Upper lobe of left lung (tissue), 6 donors: Measurements from ENCODE around the gene GULP1. TPM values are rescaled to one million over a fixed set of nuclear protein-coding genes. Genes with fewer than 3 reads are reported as not detected.

ENCODE experiments used
- ATAC-seq, 2 donors: fragments of 200-7000 bp; cut with Tn5 transposase; one replicate each; pipeline ENCODE4 v1.9.1; 2022; ENCODE audit warnings: mild to moderate bottlenecking in 2 of 2, moderate library complexity in 2 of 2; ENCODE audit not compliant: low FRiP score in 2 of 2
- DNase-seq, 2 donors: peaks; one replicate each; pipeline ENCODE4 v3.0.0-alpha.2; 2019 to 2020
- H3K27ac ChIP-seq, 4 donors: fragments of 200-600 bp; sonication (generic); one replicate each; pipeline ENCODE4 v1.5.1; 2016 to 2019
- H3K27me3 ChIP-seq, 4 donors: fragments of 200-600 bp; sonication (generic); one replicate each; pipeline ENCODE4 v1.5.1; 2017 to 2019
- H3K36me3 ChIP-seq, 4 donors: fragments of 200-600 bp; sonication (generic); one replicate each; pipeline ENCODE4 v1.5.1; 2016 to 2019
- H3K4me1 ChIP-seq, 4 donors: fragments of 200-600 bp; sonication (generic); one replicate each; pipeline ENCODE4 v1.5.1; 2018 to 2019
- H3K4me3 ChIP-seq, 4 donors: fragments of 200-600 bp; sonication (generic); one replicate each; pipeline ENCODE4 v1.5.1; 2017 to 2019; ENCODE audit warnings: mild to moderate bottlenecking in 2 of 4, moderate library complexity in 1 of 4
- H3K9me3 ChIP-seq, 4 donors: fragments of 200-600 bp; sonication (generic); one replicate each; pipeline ENCODE4 v1.5.1; 2018 to 2019
- EP300 ChIP-seq, 4 donors: sonication (generic); formaldehyde crosslinking; IDR thresholded peaks; one replicate each; pipeline ENCODE4 v1.5.1; 2017; ENCODE audit warnings: antibody characterized with exemption in 4 of 4, control low read depth in 2 of 4
- POLR2A ChIP-seq, 4 donors: fragments of 450-650 bp; IDR thresholded peaks; one replicate each; pipeline ENCODE4 v1.5.1; 2016 to 2017; ENCODE audit warnings: antibody characterized with exemption in 4 of 4, mild to moderate bottlenecking in 2 of 4
- POLR2AphosphoS5 ChIP-seq, 2 donors: sonication (generic); formaldehyde crosslinking; IDR thresholded peaks; one replicate each; pipeline ENCODE4 v1.5.1; 2017; ENCODE audit warnings: antibody characterized with exemption in 2 of 2
- WGBS, 2 donors: methylation state at CpG; one replicate each; pipeline ENCODE4 v1.1.5; 2017 to 2018; 5-methylcytosine and 5-hydroxymethylcytosine counted together
- total RNA-seq, 6 donors: library from RNA; depleted of rRNA in 4 of 6; stranded (reverse); fragments of >200 nt in 4 of 6; gene quantifications; one replicate each; pipeline versions ENCODE4 v1.1.0 to v1.2.1, GENCODE V29; 2016 to 2021
- TF ChIP-seq, protein P1 (sequence below), 6 experiments: fragments of 450-650 bp in 4 of 6; fragments of 200-600 bp in 2 of 6; sonication (generic) in 2 of 6; IDR thresholded peaks; one replicate each; pipeline ENCODE4 v1.5.1; 2016 to 2019; ENCODE audit warnings: antibody characterized with exemption in 6 of 6
- donor health status: DM: no; HTN: no; CAD: no; lungs with moderate emphysema.
- donor health status: DM: no; HTN: yes; CAD: no; lungs with severe emphysema.

The GULP1 gene
- total RNA-seq, 6 donors from 2014 or later, result 12.5 to 71.2 (median 32.7) TPM

DNA sequence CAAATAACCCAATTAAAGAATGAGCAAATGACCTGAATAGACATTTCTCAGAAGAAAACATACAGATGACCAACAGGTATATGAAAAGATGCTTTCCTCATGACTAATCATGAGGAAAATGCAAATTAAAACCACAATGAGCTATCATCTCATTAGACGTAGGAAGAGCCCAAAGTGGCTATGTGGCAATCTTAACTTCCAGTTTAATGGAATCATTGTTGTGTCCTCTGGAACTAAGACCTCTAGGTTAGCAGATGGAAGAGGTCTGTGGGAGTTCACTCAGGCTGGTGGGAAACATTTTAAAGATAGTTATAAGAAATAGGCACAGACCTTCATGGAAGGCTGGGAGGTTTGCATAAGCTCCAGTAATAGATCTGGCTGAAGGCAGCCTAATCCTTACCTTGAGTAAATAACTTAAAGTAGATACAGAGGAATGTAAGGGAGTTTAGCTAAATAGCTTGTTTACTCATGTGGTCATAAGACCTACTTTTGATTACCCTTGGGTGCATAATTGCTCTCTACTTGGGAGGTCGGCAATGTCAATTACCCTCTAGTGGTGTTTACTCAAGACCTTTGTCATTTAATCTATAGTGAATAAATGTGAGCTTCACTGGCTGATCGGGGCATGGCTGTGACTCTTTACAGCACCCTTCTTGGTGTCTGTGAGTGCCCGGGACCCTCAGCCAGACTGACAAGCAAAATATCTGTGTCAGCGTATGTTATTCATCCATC is 119.0 kb downstream of the GULP1 start:
- WGBS, 2 donors, result 81 to 87% methylated on average over 5 of the region's 5 CpGs
- H3K36me3 ChIP-seq, result no peaks in the 10 kb centered on the region
- no peak overlapping the region for H3K27ac ChIP-seq
- H3K4me1 ChIP-seq, result no peaks in the 10 kb centered on the region
- ATAC-seq (no peak), DNase-seq (no peak)
- H3K9me3 ChIP-seq, result peaks cover 2 to 21% (median 6%) of the 10 kb centered on the region in 4 donors
- H3K27me3 ChIP-seq, result no peaks in the 10 kb centered on the region
- TF ChIP-seq, protein P1, sequence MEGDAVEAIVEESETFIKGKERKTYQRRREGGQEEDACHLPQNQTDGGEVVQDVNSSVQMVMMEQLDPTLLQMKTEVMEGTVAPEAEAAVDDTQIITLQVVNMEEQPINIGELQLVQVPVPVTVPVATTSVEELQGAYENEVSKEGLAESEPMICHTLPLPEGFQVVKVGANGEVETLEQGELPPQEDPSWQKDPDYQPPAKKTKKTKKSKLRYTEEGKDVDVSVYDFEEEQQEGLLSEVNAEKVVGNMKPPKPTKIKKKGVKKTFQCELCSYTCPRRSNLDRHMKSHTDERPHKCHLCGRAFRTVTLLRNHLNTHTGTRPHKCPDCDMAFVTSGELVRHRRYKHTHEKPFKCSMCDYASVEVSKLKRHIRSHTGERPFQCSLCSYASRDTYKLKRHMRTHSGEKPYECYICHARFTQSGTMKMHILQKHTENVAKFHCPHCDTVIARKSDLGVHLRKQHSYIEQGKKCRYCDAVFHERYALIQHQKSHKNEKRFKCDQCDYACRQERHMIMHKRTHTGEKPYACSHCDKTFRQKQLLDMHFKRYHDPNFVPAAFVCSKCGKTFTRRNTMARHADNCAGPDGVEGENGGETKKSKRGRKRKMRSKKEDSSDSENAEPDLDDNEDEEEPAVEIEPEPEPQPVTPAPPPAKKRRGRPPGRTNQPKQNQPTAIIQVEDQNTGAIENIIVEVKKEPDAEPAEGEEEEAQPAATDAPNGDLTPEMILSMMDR (IDR thresholded peaks at IDR 0.05), result no peak
- no peak for TF ChIP-seq POLR2A (IDR thresholded peaks at IDR 0.05)
- TF ChIP-seq POLR2AphosphoS5 (IDR thresholded peaks at IDR 0.05), result no peak
- TF ChIP-seq EP300 (IDR thresholded peaks at IDR 0.05), result no peak
- no peak overlapping the region for H3K4me3 ChIP-seq

DNA sequence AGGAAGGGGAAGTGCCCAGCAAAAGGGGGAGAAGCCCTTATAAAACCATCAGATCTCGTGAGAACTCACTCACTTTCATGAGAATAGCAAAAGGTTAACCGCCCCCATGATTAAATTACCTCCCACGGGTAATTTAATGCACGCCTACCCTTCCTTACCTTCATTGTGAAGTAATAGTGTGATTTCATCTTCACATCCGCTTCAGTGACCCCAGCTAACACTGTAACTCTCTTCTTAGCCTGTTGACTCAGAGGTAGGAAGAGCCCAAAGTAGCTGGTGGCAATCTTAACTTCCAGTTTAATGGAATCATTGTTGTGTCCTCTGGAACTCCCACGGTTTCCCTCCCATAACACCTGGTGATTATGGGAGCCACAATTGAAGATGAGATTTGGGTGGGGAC is 120.5 kb downstream of the GULP1 start:
- Histone ChIP-seq H3K27ac (no peak overlapping the region), H3K9me3 (peaks cover 0 to 16% (median 0%) of the 10 kb centered on the region in 4 donors), H3K4me3 (no peak overlapping the region), H3K27me3 (no peaks in the 10 kb centered on the region), H3K36me3 (no peaks in the 10 kb centered on the region), H3K4me1 (no peaks in the 10 kb centered on the region)
- no peak for DNase-seq
- ATAC-seq, result no peak
- TF ChIP-seq EP300 (IDR thresholded peaks at IDR 0.05) (no peak), POLR2A (IDR thresholded peaks at IDR 0.05) (no peak), POLR2AphosphoS5 (IDR thresholded peaks at IDR 0.05) (no peak)
- TF ChIP-seq, protein P1 (IDR thresholded peaks at IDR 0.05), result no peak
- 92 to 93% methylated on average over 6 of the region's 6 CpGs for WGBS, 2 donors

DNA sequence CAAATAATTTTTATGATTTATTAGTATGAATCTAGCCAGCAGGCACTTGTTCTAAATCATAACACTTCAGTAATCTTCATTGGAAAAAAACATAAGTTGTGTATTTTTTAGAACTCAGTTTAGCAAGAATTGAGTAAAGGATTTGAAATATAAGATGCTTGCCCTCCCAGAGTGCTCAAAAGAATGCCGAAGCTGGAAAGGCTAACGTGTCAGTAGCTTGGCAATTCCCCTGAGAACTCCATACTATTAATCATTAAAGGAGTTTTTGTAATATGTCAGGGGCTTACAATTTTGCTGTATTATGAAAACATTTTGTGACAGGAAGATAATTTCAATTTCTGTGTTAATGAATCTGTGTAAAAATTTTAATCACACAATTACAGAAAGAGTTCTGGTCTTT is 122.7 kb downstream of the GULP1 start:
- TF ChIP-seq, protein P1 (IDR thresholded peaks at IDR 0.05), result no peak
- TF ChIP-seq EP300 (IDR thresholded peaks at IDR 0.05) (no peak), POLR2AphosphoS5 (IDR thresholded peaks at IDR 0.05) (no peak), POLR2A (IDR thresholded peaks at IDR 0.05) (no peak)
- no peak overlapping the region for H3K27ac ChIP-seq
- no peak overlapping the region for H3K4me3 ChIP-seq
- no peak for DNase-seq
- H3K36me3 ChIP-seq, result no peaks in the 10 kb centered on the region
- peaks cover 0 to 16% (median 0%) of the 10 kb centered on the region in 4 donors for H3K9me3 ChIP-seq
- WGBS, 2 donors, result 41 to 48% methylated on average over 2 of the region's 2 CpGs
- no peaks in the 10 kb centered on the region for H3K27me3 ChIP-seq
- H3K4me1 ChIP-seq, result no peaks in the 10 kb centered on the region
- ATAC-seq, result no peak

DNA sequence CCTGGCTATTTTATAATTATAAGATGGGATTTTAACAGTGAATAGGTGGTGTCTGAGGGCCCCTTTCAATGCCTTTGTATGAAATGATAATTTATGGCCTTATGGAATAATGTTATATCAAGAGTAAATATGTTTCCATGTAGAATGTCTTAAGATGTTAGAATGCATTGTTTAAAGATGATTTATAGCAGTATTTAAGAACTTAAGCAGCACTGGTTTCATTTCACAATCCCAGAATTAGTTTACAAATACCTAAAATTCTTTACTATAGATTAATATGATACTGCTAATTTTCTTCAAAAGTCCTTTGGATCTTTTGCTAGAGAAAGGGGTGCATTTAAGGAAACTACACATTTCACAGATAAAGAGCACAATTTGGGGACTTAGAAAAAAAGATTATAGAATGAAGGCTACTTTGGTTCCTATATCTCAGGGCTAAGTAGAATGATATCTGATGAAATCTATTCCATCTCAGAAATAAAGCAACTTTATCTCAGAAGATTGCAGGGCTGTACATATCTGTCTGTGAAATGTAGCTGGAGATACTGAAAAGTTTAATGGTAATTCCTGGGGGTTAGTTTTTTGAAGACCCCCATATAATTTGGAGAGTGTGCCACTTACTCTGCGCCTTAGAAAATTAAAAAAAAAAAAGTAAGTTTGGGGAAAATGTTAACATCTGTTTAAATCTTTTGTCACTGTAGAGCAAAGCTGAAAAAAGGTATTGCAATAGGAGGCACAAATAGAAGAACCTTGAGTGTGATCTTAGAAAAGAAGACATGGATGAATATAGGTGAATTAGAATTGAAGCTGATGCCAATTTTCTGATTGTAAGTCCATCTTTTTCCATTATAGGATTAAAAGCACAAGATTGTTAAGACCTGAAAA is 123.4 kb downstream of the GULP1 start:
- ATAC-seq, result no peak
- H3K4me1 ChIP-seq, result no peaks in the 10 kb centered on the region
- H3K36me3 ChIP-seq, result no peaks in the 10 kb centered on the region
- H3K9me3 ChIP-seq, result peaks cover 0 to 16% (median 0%) of the 10 kb centered on the region in 4 donors
- H3K27me3 ChIP-seq, result no peaks in the 10 kb centered on the region
- no peak overlapping the region for H3K4me3 ChIP-seq
- no peak for DNase-seq
- H3K27ac ChIP-seq, result no peak overlapping the region
- WGBS, 2 donors, result 95 to 100% methylated on average over 1 of the region's 1 CpG
- TF ChIP-seq, protein P1 (IDR thresholded peaks at IDR 0.05), result no peak
- TF ChIP-seq POLR2A (IDR thresholded peaks at IDR 0.05), result no peak
- TF ChIP-seq EP300 (IDR thresholded peaks at IDR 0.05), result no peak
- TF ChIP-seq POLR2AphosphoS5 (IDR thresholded peaks at IDR 0.05), result no peak
